GM21717 (cell line): ENCODE results near the gene PFAS.

Source experiments
- ATAC-seq: cut with Tn5 transposase; IDR thresholded peaks from one replicate; pipeline ENCODE4 v1.9.1; 2021; ENCODE audit warnings: mild to moderate bottlenecking, moderate library complexity; ENCODE audit not compliant: unreplicated experiment

PFAS gene

GRCh38 chr17:8294361-8294760, 45.3 kb downstream of the PFAS start:
- no peak for ATAC-seq

GRCh38 chr17:8294814-8295316, 45.8 kb downstream of the PFAS start:
- ATAC-seq, result no peak

GRCh38 chr17:8300226-8300625, 51.1 kb downstream of the PFAS start:
- ATAC-seq, result no peak

GRCh38 chr17:8300627-8301242, 51.6 kb downstream of the PFAS start:
- no peak for ATAC-seq

GRCh38 chr17:8310601-8311123, 61.6 kb downstream of the PFAS start:
- no peak for ATAC-seq

- no peak for ATAC-seq
Measured at GRCh38 chr17:8311131-8311790, 62.2 kb downstream of the PFAS start.

- no peak for ATAC-seq
Measured at GRCh38 chr17:8312251-8312650, 63.2 kb downstream of the PFAS start.

- ATAC-seq, result no peak
Measured at GRCh38 chr17:8312726-8313600, 63.9 kb downstream of the PFAS start.

- ATAC-seq, result no peak
Measured at GRCh38 chr17:8314797-8315763, 66.0 kb downstream of the PFAS start.

GRCh38 chr17:8315764-8316217, 66.7 kb downstream of the PFAS start:
- no peak for ATAC-seq

GRCh38 chr17:8318010-8318935, 69.2 kb downstream of the PFAS start:
- no peak for ATAC-seq
